GM12873 (cell line): ENCODE data around the gene HAPSTR1.

Experiments used
- CTCF ChIP-seq: IDR thresholded peaks from 2 replicates; pipeline ENCODE4 v1.5.1; 2012; ENCODE audit warnings: low read depth, mild to moderate bottlenecking, moderate library complexity, low read length, control low read depth; ENCODE audit not compliant: insufficient read depth; ENCODE audit errors: missing control alignments

The HAPSTR1 gene

DNA sequence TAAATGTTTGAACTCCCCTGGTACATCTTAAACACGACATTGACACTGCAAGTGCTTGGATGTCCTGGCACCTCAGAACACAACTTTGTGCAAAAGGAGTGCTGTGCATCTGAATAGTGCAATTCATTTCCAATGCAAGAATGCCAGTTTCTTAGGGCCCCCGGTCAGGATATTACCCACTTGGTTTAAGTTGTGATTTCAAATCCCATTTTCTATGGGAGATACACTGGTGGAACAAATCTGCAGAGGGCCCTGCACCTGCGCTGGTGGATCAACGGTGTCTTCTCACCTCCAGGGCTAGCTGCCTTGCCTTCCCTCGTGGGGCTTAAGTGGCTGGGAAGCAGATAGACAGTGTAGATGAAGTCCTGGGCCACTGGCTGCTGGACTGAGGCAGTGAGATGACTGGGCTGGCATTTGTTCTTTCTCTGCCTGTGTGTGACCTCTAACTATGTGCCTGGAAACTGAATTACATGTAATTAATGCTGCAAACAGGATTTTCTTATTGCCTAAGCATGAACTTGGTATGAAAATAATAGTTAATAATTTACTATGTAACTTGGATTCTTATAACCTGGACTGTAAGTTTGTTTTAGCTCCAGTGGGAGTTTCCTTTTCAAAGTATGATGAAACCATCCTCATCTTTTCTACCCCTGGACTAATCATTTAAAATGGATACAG is 20.9 kb downstream of the HAPSTR1 start:
- TF ChIP-seq CTCF = no peak

DNA sequence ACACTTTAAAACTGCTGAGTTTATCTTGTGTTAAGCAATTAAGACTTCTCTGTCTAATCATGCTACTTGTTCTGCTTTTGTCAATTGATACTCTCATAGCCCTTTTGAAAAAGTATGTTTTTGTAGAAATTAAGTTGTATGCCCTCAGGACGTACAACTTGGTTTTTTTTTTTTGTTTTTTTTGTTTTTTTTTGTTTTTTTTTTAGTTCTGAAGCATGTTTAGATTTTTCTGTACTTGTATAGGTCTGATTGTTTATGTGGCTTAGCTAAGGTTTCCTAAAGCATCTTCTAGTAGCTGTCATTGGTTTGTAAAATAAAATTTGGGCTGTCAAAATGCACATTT is 21.4 kb downstream of the HAPSTR1 start:
- no peak for TF ChIP-seq CTCF

GRCh38 chr16:9113707-9114106 is 22.3 kb downstream of the HAPSTR1 start:
- no peak for TF ChIP-seq CTCF

DNA sequence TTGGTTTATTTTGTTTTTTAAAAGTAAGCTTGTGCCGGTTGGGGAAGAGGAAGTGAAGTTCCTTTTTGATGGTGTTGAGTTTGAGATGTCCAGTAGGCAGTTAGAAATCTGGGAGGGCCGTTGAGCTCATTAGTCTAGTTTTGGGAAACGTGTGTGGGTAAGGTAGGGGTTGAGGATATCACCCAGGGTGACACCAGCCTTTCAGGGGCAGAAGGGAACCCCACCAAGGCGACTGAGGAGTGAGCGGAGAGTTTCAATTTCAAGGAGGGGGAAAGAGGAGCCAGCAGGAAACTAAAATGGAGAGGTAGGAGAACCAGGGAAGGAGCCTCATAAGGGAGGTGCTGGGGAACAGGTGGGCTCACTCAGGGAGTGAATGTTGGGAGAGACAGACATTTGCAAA is 22.7 kb downstream of the HAPSTR1 start:
- no peak for TF ChIP-seq CTCF

GRCh38 chr16:9114842-9115241 is 23.4 kb downstream of the HAPSTR1 start:
- TF ChIP-seq CTCF = no peak

DNA sequence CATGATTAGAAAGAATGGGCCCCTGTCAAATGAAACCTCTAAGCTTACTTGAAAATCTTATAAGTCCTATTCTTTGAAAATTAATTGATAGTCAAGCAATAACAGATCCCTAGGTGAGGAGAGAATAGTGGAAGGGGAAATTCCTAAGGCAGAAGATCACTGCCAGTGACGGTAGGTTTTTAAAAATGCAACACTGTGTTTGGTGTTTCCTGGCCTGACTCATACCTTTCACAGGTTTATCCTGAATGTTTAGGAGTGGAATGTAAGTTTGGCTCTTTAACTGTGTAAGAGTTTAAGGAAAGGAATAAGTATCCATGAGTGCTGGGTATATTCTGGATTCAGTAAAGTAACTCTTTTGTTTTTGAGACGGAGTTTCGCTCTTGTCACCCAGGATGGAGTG is 23.8 kb downstream of the HAPSTR1 start:
- no peak for TF ChIP-seq CTCF

- no peak for TF ChIP-seq CTCF
Measured at GRCh38 chr16:9116141-9116540, 24.7 kb downstream of the HAPSTR1 start.

DNA sequence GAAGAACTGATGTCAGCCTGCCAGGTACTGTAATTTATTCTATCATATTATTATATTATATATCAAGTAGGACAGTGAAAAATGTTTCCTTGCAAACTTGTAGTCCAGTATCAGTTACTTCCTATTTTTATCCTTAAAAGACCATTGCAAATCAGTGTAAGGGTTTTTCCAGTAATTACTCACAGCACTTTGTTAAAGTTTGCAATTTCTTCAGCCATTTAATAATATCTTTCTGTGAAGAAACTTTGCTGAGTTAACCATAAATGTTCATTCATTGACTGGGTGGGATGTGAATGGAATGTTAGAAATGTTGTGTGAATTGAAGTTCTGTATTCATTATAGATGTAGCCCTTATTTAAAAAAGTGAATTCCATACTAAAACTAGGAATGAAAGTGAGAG is 26.7 kb downstream of the HAPSTR1 start:
- no peak for TF ChIP-seq CTCF
